Gastroesophageal sphincter (tissue), 3 donors: Measurements from ENCODE around the gene SIRT2.

Source experiments
- EP300 ChIP-seq: sonication (generic); formaldehyde crosslinking; IDR thresholded peaks from one replicate; pipeline ENCODE4 v1.6.1; 2017; ENCODE audit warnings: antibody characterized with exemption, mild to moderate bottlenecking
- POLR2A ChIP-seq, 2 donors: fragments of 450-650 bp; IDR thresholded peaks; one replicate each; pipeline ENCODE4 v1.6.1; 2017; ENCODE audit warnings: antibody characterized with exemption in 2 of 2, mild to moderate bottlenecking in 2 of 2, moderate library complexity in 1 of 2
- POLR2AphosphoS5 ChIP-seq: sonication (generic); formaldehyde crosslinking; IDR thresholded peaks from one replicate; pipeline ENCODE4 v1.6.1; 2017; ENCODE audit warnings: antibody characterized with exemption
- TF ChIP-seq, protein P1 (sequence below), 4 experiments: fragments of 200-600 bp in 2 of 4; fragments of 450-650 bp in 2 of 4; sonication (generic) in 1 of 4; IDR thresholded peaks; one replicate each; pipeline ENCODE4 v1.5.1; 2017 to 2019; ENCODE audit warnings: antibody characterized with exemption in 4 of 4, mild to moderate bottlenecking in 2 of 4, moderate library complexity in 2 of 4

DNA sequence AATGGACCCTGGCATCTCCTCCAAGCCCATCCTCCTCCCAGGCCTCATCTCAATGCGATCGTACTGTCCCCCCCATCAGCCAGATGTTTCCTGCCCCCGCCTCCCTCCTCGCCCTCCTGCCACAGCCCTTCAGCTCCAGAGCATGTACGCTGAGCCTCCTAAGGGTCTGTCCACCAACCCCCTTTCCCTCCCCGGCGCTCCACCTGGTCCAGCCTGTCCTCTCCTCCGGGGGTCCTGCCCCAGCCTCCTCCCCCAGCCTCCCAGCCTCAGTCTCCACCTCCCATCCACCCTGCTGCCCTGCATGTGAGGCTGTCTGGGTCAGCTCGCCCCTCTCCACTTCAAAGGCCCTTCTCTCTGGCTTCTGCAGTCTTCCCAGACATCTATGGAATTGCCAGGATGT, 4.5 kb downstream of the SIRT2 start:
- TF ChIP-seq, protein P1, sequence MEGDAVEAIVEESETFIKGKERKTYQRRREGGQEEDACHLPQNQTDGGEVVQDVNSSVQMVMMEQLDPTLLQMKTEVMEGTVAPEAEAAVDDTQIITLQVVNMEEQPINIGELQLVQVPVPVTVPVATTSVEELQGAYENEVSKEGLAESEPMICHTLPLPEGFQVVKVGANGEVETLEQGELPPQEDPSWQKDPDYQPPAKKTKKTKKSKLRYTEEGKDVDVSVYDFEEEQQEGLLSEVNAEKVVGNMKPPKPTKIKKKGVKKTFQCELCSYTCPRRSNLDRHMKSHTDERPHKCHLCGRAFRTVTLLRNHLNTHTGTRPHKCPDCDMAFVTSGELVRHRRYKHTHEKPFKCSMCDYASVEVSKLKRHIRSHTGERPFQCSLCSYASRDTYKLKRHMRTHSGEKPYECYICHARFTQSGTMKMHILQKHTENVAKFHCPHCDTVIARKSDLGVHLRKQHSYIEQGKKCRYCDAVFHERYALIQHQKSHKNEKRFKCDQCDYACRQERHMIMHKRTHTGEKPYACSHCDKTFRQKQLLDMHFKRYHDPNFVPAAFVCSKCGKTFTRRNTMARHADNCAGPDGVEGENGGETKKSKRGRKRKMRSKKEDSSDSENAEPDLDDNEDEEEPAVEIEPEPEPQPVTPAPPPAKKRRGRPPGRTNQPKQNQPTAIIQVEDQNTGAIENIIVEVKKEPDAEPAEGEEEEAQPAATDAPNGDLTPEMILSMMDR (IDR thresholded peaks at IDR 0.05), result no peak
- TF ChIP-seq EP300 (no peak), POLR2A (IDR thresholded peaks at IDR 0.05) (no peak), POLR2AphosphoS5 (no peak)
